Measurements from ENCODE around the gene NUP62CL.
A peak's percentile ranks its signal among the peaks of the same experiment; 100 is the strongest.
"Not testable (repeated sequence)": the region's sequence is repeated elsewhere in the genome, so short reads cannot be mapped to it uniquely, and the experiment has no call there.

The NUP62CL gene, protein sequence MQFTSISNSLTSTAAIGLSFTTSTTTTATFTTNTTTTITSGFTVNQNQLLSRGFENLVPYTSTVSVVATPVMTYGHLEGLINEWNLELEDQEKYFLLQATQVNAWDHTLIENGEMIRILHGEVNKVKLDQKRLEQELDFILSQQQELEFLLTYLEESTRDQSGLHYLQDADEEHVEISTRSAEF

DNA sequence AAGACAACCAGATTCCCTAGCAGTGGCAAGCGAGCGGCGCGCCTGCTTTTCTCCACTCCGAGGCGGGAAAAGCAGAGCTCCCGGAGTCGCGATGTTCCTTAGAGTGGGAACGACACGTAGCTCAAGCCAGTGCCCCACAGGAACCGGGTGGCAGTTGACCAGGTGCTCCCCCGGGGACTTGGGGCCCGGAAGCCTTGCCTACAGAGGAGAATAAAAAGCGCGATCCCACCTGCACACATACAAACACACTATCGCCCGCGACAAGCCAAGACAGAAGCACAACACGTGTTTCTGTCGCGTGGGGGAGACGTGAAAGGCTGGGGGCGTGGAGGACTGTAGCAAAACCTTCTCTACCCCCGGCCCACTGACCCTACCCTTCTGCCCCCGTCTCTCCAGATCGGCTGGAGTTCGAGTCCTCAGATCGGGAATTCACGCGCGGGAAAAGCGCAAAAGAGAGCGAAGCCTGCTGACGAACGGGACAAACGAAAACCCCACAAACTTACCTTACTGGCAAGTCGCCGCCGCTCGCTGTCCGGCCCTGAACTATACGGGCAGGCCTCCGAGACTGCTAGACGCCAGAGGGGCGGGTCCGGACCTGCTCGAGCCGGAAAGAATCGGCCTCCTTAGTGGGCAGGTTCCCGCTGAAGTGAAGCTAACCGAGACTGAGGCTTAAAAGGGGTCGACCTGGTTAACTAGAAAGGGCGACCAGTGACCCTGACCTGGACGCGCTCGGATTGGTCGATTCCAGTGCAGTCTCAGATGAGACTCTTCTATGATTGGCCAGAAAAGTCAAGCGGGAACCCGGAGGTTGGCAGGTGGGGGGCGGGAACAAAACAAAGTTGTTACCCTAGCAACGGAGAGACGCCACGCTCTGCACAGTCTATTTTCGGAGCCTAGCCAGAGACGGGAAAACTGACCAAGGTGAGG is at the start of gene NUP62CL, which contains the start of gene DNAAF6:
Gene NUP62CL (minus strand): TSS at position 664 of the 927 bp plus-strand sequence. CDS start 31,287 bp downstream, outside the sequence.
Gene DNAAF6 (plus strand): TSS at position 842 of the 927 bp plus-strand sequence. CDS start 6,265 bp downstream, outside the sequence.
- peak; percentile 13 for DNase-seq

DNA sequence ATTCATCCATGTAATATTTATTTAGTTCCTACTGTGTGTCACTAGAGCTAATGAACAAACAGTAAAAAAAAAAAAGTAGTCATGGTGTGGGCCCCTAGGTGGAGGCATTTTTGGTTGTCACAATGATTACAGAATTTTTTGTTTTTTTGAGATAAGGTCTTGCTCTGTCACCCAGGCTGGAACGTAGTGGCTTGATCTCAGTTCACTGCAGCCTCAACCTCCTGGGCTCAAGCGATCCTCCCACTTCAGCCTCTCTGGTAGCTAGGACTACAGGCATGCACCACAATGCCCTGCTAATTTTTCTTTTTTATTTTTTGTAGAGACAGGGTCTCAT is 22.2 kb upstream of the NUP62CL start:
- no peak for DNase-seq

DNA sequence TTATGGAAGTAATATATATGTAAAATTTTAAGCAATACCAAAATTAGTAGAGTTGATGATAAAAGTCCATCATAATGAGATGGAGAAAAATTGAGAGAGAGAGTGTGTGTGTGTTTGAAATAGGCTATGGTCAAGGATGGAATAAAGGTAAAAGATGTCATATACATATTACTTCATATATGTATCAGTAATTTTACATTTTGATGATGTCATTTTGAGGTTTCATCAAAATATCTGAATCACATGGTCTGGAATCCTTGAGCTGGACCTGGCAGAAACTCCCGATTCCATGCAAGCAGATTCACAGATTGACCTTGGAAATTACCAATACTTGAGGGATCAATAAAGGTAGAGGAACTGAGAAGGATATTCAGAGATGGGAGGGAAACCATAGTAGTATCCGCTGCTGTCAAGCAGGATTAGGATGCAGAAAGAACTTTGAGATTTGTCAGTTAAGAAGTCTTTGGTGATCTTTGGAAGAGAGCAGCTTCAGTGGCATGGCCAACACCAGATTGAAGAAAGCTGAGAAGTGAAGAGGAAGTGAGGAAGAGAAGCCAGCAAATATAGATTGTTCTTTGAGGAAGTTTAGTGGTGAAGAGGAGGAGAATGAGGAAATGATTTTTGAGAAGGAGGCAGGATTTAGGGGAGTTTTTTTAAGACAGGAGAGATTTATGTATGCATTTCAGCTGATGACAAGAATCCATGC is 21.7 kb upstream of the NUP62CL start:
- no peak for DNase-seq

DNA sequence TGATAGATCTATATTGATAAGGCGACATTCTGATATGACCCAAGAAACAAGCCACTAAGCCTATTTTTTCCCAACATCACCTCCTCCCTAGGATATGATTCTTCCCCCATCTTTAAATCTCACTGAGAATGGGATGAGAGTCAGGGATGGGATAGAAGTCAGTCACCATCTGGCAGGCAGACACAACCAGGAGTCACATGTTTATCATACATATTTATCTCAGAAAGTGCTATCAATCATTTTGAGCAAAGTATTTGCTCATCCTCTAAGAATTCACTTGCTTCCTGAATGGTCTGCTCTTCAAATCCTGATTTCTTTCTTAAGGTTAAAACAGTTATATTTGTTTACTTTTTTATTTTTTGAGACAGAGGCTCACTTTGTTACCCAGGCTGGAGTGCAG is 20.5 kb upstream of the NUP62CL start:
- DNase-seq: peak; percentile 1

DNA sequence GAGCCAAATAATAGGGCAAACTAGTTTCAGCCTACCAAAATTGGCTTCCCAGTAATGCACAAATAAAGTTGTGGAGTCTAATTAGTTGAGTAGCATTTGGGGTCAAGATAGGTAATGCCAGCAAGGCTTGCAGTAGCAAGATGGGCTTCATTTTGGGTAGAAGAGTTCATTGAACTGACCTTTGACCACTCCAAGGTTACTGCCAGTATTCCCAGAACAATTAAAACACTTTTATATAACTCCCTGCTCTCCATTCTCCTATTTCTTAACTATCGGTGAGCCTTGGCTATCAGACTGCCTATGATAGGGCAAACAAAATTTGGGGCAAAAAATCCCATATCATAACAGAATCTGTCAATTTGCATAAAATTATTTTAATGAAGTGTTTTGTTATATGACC is 7.2 kb upstream of the NUP62CL start:
- no peak for DNase-seq

DNA sequence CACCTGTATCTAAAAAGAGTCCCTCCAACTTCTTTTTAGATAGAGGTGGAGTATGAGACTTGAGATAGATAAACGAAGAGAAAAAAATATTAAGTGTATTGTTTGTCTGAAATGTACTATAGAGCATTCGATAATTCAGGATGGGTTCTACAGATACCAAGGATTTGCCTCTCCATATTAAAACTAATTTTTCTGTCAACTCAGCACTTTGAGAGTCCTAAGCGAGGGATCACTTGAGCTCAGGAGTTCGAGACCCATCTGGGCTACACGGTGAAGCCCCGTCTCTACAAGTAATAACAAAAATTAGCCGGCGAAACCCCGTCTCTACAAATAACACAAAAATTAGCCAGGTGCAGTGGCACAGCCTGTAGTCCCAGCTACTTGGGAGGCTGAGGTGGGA is 1.7 kb upstream of the NUP62CL start:
- no peak for DNase-seq

DNA sequence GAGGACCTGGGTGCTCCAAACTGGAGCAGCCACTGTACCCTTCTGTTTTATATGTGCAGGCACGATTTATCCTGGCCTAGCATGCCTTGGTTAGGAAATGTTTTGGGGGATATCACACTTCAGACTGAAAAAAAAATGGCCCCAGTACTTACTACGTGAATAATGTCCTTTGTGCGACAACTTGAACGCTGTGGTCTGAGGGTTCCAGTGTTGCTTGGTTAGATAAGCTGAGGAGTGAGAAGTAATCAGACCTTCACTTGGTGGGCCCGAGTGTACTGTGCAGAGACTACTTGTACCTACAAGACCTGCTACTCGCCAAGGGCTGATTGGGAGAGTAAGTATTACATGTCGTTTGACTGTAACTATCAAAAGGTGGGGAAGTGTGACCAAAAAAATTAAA is 856 bp upstream of the NUP62CL start:
- no peak for DNase-seq

DNA sequence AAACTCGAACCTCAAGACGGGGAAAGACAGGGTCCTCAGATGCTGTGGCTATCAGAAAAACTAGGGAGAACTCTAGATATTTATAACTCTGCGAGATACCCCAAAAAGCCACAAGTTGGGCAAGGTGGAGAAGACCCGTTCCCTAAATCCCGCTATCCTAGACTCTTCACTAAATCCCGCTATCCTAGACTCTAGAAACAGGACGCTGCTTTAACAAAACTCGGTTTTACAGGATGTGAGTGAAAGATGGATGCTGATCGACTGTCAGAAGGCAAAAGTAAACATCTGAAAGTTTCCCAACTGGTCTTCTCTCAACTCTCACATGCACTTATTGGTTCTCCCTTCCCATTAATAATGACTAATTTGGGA is 448 bp upstream of the NUP62CL start:
- no peak for DNase-seq

DNA sequence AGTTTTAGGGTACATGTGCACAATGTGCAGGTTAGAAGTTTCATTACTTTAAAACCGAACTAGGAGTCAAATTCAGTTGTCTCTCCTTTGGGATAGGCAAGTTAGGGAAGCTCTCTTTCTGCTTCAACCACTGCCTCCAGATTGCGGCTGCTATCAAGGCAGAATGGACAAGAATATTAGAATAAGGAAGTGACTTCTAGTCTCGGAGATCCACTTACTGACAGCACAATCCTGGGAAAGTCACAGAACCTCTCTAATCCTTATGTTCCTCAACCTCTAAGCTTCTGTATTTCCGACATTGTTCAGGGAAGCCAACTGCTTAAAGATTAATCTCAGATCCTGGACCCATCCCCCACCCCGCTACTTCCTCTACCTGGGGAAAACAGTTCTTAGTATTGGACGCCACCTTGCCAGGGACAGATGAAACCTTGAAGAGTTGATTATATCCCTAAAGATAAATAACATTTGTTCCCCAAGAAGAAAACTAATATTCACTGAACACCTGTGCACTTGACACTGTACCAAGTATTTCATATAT is 2.1 kb downstream of the NUP62CL start:
- no peak for DNase-seq

DNA sequence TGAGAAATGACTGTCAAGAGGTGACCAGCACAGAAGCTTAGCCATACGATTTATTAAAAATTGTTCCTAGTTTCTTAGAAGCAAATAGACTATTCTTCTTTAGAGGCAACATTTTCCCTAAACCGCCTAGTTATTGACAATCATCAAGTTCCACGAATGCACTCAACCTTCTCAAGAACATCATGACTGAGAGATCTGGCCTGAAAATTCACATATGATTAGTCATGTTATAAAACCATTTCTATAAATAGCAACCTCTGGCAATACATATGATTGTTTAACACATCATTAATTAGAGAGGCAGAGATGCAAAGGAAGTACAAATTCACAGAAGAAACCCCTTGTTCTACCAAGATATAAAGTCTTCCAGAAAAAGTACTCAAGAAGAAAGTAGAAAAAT is 6.7 kb downstream of the NUP62CL start:
- DNase-seq: no peak

DNA sequence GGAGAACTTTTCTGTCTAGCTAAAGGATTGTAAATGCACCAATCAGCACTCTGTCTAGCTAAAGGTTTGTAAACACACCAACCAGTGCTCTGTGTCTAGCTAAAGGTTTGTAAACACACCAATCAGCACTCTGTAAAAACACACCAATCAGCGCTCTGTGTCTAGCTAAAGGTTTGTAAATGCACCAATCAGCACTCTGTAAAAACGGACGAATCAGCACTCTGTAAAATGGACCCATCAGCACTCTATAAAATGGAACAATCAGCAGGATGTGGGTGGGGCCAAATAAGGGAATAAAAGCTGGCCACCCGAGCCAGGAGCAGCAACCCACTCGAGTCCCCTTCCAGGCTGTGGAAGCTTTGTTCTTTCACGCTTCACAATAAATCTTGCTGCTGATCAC is 8.2 kb downstream of the NUP62CL start:
- DNase-seq: not testable (repeated sequence)

DNA sequence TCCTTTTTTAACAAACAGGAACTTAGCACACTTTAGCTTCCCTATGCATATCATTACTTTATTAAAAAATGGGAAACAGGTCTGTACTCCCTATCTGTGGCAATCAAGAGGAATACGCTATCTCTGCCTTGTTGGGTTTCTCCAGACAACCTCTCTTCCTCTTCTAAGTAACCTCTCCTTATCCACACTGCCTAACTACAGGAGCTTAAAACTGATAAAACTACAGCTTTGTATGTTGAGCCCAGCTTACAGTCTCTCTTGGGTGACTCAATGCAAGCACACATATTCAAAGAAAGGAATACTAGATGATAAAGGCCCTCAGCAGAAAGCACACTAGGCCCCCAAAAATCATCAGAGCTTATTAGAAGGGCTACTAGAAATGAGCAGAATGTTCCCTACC is 8.9 kb downstream of the NUP62CL start:
- no peak for DNase-seq

DNA sequence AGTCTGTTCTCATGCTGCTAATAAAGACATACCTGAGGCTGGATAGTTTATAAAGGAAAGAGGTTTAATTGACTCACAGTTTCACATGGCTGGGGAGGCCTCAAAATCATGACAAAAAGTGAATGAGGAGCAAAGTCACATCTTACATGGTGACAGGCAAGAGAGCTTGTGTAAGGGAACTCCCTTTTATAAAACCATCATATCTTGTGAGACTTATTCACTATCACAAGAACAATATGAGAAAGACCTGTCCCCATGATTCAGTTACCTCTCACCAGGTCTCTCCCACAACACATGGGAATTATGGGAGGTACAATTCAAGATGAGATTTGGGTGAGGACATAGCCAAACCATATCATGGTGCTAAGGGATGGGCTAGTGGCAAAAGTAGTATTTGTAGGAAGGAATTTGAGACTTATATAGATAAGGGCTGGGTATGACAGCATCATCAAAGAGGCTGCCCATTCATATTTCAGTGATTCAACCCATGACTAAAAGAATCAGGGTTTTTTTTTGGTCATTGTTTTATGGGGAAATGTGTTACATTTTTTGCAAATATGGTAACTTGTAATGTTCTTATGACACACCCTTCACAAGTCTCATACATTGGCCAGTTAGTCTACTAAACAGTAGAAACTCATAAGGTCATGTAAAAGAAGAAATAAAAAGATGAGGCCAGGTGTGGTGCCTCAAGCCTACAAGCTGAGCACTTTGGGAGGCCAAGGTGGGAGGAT is 34.7 kb downstream of the NUP62CL start:
- no peak for DNase-seq

DNA sequence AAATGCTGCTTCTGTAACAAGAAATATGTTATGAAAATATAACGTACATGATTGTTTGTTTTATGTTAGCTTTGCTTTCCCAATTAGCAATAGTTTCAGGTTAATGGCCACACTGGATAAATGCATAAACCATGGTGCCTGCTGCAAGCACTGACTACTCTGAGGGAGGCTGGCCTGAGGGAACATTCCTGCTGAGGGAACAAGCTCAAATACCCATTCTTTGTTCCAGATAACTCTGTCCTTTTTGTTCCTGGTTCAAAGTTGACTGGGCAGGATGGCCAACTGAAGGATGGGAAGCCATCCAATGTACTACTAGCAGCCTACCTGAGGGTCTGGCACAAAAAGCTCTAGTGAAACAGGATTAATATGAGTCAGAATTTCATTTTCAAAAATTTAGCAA is 37.5 kb downstream of the NUP62CL start:
- DNase-seq: no peak

DNA sequence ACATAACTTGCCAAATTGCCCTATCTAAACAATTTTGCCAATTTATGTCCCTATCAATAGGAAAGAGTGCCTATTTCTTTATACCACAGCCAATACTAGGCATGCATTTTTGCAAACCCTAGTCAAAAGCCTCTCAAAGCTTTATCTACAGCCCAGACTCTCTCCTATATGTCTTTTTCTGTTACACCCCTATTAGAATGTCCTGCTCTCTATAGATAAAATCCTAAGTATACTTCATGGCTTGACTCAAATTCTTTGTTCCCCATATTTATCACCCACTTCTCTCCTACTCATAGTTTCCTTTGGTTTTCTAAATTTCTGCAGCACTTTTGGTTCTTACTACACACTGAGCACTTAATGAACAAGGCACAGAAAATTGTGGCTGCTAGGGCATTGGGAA is 38.0 kb downstream of the NUP62CL start:
- no peak for DNase-seq

DNA sequence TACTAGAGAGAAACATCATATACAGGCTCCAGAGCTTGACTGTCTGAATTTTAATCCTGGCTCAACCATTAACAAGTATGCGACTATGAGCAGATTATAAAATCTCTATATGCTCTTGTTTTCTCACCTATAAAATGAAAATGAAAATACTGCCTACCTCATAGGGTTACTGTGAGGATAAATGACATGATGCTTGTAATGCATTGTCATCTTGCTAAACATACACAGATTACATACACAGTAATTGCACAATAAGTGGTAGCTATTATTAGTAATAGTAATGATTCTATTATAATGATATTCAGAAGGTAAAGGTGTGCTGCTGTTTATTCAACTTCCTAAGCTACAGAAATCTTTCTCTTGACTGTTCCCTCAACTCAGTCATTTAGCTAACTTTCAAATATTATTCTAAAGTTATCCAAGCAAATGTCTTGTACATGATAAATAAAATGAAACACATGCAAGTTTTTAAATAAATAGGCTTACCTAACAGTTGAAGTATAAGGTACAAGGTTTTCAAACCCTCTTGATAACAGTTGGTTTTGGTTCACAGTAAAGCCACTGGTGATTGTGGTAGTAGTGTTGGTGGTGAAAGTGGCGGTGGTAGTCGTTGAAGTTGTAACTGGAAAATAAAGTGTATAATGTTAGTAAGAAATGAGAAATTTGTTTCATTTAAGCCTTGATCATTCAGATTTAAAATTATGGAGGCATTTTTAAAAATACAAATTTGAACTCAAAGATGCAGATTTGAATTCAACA is 38.9 kb downstream of the NUP62CL start:
- DNase-seq: no peak

DNA sequence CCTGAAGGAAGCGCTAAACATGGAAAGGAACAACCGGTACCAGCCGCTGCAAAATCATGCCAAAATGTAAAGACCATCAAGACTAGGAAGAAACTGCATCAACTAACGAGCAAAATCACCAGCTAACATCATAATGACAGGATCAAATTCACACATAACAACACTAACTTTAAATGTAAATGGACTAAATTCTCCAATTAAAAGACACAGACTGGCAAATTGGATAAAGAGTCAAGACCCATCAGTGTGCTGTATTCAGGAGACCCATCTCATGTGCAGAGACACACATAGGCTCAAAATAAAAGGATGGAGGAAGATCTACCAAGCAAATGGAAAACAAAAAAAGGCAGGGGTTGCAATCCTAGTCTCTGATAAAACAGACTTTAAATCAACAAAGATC is 48.6 kb downstream of the NUP62CL start:
- not testable (repeated sequence) for DNase-seq

DNA sequence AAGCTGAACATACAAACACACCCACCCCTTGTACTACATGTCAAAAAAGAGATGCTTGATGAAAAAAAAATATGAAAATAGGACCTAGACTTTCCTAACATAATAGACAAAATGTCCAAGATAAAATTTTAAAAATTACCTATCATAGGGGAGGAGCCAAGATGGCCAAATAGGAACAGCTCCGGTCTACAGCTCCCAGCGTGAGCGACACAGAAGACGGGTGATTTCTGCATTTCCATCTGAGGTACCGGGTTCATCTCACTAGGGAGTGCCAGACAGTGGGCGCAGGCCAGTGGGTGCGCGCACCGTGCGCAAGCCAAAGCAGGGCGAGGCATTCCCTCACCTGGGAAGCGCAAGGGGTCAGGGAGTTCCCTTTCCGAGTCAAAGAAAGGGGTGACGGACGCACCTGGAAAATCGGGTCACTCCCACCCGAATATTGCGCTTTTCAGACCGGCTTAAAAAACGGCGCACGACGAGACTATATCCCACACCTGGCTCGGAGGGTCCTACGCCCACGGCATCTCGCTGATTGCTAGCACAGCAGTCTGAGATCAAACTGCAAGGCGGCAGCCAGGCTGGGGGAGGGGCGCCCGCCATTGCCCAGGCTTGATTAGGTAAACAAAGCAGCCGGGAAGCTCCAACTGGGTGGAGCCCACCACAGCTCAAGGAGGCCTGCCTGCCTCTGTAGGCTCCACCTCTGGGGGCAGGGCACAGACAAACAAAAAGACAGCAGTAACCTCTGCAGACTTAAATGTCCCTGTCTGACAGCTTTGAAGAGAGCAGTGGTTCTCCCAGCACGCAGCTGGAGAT is 50.4 kb downstream of the NUP62CL start:
- not testable (repeated sequence) for DNase-seq

DNA sequence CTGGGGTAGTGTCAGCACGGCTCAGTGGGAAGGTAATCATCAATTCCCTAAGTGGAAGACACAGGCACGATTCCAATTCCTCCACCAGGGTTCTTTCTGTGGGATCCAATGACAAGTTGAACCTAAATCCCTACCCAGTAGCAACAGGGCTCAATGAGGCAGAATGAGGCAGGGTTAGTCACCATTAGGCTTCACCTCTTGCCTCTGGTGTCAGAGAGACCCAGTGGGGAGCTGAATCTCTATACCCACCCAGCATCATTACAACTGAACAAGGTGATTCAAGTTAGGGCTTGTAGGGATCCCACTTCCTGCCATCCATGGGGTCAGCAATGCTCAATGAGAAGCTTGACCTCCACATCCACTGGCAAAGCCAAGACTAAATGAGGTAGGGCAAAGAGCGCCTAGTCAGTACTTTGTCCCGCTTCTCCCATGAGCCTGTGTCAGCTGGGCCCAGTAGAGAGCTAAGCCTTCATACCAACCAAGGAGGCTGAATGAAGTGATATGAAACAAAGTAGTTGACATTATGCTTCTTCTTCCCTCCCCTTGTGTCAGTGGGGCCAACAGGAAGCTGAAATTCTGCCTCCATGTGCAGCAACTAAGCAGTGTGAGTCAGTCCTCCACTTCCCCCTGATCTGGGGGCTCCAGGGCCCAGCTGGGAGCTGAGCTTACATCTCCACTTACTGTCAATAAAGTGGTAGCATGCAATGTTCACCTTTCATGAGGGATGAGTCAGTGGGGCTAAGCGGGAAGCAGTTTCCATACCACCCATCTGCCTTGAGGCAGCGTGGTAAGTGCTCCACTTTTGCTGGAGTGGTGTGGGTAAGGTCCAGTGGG is 51.2 kb downstream of the NUP62CL start:
- DNase-seq: peak; percentile 28

DNA sequence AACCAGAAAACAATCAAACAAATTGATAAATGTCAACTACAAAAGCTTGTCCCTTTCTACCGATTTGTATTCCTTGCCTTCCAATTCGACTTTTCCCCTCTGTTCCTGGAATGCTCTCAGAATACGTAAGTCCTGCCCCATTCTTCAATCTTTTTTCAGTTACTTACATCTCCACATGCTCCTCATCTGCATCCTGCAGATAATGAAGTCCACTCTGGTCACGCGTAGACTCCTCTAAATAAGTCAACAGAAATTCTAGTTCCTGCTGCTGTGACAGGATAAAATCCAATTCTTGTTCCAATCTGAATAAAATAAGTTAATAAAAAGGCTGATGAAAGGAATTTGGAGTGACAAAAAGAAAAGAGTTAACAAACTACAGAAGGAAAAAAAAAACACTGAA is 53.2 kb downstream of the NUP62CL start:
- no peak for DNase-seq

All from fibroblast of upper back skin (primary cell).